GM12875 (cell line): ENCODE measurements around the gene ADAMTS9.

Source experiments
- H3K4me3 ChIP-seq: one replicate; pipeline ENCODE4 v1.5.1; 2011; ENCODE audit warnings: low read depth, low read length, control low read depth
- CTCF ChIP-seq: IDR thresholded peaks from 2 replicates; pipeline ENCODE4 v1.5.1; 2011; ENCODE audit warnings: low read depth, mild to moderate bottlenecking, control low read depth, inconsistent platforms, low read length, moderate library complexity, borderline replicate concordance; ENCODE audit not compliant: insufficient read depth

ADAMTS9 gene

GRCh38 chr3:64578062-64578770 is 109.6 kb downstream of the ADAMTS9 start:
- no peak for TF ChIP-seq CTCF
- H3K4me3 ChIP-seq, result no peak overlapping the region

- no peak for TF ChIP-seq CTCF
- H3K4me3 ChIP-seq, result no peak overlapping the region
These were observed 111.5 kb downstream of the ADAMTS9 start for GRCh38 chr3:64576211-64576775.

- no peak overlapping the region for H3K4me3 ChIP-seq
- peak; percentile 68 for TF ChIP-seq CTCF
These were observed 112.5 kb downstream of the ADAMTS9 start for GRCh38 chr3:64575211-64575844.

GRCh38 chr3:64574194-64574593 is 113.6 kb downstream of the ADAMTS9 start:
- no peak overlapping the region for H3K4me3 ChIP-seq
- no peak for TF ChIP-seq CTCF

GRCh38 chr3:64571982-64572381 is 115.8 kb downstream of the ADAMTS9 start:
- TF ChIP-seq CTCF, result no peak
- no peak overlapping the region for H3K4me3 ChIP-seq

- TF ChIP-seq CTCF, result no peak
These were observed 118.8 kb downstream of the ADAMTS9 start for GRCh38 chr3:64568895-64569517.

GRCh38 chr3:64566859-64567258 is 120.9 kb downstream of the ADAMTS9 start:
- no peak for TF ChIP-seq CTCF
- no peak overlapping the region for H3K4me3 ChIP-seq

More at GRCh38 chr3:64568895-64569517, 118.8 kb downstream of the ADAMTS9 start:
- H3K4me3 ChIP-seq, result no peak overlapping the region
